ENCODE results near the gene FBXL13.

FBXL13 gene

GRCh38 chr7:102992509-102992937 lies 82.1 kb downstream of the FBXL13 start:
- DNase-seq (ENCODE audit: low read depth): no peak
- in situ Hi-C loops (cut with HindIII; ENCODE audit: low sequenced_read_pairs): no loop called here
- TF ChIP-seq, protein P1, sequence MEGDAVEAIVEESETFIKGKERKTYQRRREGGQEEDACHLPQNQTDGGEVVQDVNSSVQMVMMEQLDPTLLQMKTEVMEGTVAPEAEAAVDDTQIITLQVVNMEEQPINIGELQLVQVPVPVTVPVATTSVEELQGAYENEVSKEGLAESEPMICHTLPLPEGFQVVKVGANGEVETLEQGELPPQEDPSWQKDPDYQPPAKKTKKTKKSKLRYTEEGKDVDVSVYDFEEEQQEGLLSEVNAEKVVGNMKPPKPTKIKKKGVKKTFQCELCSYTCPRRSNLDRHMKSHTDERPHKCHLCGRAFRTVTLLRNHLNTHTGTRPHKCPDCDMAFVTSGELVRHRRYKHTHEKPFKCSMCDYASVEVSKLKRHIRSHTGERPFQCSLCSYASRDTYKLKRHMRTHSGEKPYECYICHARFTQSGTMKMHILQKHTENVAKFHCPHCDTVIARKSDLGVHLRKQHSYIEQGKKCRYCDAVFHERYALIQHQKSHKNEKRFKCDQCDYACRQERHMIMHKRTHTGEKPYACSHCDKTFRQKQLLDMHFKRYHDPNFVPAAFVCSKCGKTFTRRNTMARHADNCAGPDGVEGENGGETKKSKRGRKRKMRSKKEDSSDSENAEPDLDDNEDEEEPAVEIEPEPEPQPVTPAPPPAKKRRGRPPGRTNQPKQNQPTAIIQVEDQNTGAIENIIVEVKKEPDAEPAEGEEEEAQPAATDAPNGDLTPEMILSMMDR (IDR thresholded peaks at IDR 0.05; ENCODE audit: low read depth, low read length, missing control alignments): no peak
- H3K4me3 ChIP-seq (ENCODE audit: low read depth, low read length): no peak overlapping the region

GRCh38 chr7:102991540-102992214 lies 82.9 kb downstream of the FBXL13 start:
- in situ Hi-C loops (cut with HindIII; ENCODE audit: low sequenced_read_pairs): no loop called here
- TF ChIP-seq, protein P1 (IDR thresholded peaks at IDR 0.05; ENCODE audit: low read depth, low read length, missing control alignments): no peak
- peak; percentile 94 for DNase-seq (ENCODE audit: low read depth)
- H3K4me3 ChIP-seq (ENCODE audit: low read depth, low read length): no peak overlapping the region

- DNase-seq (ENCODE audit: low read depth): no peak
- TF ChIP-seq, protein P1 (IDR thresholded peaks at IDR 0.05; ENCODE audit: low read depth, low read length, missing control alignments): no peak
- no peak overlapping the region for H3K4me3 ChIP-seq (ENCODE audit: low read depth, low read length)
- in situ Hi-C loops (cut with HindIII; ENCODE audit: low sequenced_read_pairs): no loop called here
Observed at GRCh38 chr7:102991077-102991539, 83.5 kb downstream of the FBXL13 start.

DNA sequence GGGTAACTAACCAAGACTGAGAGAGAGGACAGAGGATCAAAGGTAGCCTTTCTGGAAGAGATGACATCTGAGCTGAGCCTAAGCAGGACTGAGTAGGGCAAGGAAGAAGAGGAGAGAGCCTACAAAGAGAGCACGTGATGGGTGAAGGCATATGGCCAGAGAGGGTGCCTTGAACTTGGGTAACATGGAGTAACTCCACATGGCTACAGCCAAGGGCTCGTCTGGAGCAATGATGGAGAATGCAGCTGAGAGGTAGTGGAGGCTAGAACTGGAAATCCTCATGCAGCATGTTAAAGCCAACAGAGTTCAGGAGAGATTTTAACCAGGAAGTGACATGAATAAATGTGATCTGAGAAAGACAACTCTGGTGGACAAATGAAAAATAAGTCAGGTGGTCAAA lies 84.0 kb downstream of the FBXL13 start:
- in situ Hi-C loops (cut with HindIII; ENCODE audit: low sequenced_read_pairs): no loop called here
- TF ChIP-seq, protein P1 (IDR thresholded peaks at IDR 0.05; ENCODE audit: low read depth, low read length, missing control alignments): no peak
- no peak for DNase-seq (ENCODE audit: low read depth)
- H3K4me3 ChIP-seq (ENCODE audit: low read depth, low read length): no peak overlapping the region

DNA sequence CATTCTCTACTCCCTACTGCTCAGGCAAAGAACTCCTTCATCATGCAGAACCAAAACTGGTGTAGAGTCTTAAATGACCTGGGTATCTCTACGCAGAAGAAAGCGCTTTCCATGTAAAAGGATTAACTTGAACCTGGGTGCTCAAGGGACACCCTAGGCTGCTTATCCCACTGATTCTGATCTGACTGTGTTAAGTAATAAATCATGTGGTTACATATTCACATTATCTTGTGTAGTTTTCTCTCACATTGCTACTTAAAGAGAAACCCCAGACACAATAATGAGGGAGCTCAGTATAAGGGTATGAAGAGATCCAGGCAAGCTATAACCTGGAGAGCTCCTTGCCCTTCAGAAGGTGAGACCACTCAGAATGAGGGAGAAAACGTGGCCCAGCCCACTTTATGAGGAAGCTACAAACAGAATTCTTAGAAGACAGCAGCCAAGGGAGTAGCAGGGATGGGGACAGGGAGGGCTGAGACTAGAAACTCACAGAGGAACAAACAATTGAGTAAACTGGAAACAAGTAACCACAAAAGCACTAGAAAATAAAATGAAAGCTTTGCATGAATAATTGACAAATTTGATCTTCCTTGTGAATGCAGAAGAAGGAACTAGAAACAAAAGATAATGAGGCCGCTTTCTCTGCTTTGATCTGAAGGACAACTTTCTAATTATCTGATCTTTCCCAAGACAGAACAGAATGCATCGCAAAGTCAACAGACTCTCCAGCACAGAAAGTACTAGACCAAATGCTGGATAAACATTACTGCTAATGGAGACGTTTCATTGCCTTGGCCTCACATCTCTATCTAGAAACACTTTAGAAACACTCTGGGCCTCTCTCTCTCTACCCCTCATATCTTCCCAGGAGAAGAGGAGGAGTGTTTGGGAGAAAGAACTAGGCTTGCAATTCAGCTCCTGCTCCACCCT lies 85.7 kb downstream of the FBXL13 start:
- TF ChIP-seq, protein P1 (IDR thresholded peaks at IDR 0.05; ENCODE audit: low read depth, low read length, missing control alignments): no peak
- in situ Hi-C loops (cut with HindIII; ENCODE audit: low sequenced_read_pairs): no loop called here
- no peak for DNase-seq (ENCODE audit: low read depth)
- H3K4me3 ChIP-seq (ENCODE audit: low read depth, low read length): no peak overlapping the region

- in situ Hi-C loops (cut with HindIII; ENCODE audit: low sequenced_read_pairs): no loop called here
- no peak for DNase-seq (ENCODE audit: low read depth)
- no peak overlapping the region for H3K4me3 ChIP-seq (ENCODE audit: low read depth, low read length)
- TF ChIP-seq, protein P1 (IDR thresholded peaks at IDR 0.05; ENCODE audit: low read depth, low read length, missing control alignments): no peak
Observed at GRCh38 chr7:102988088-102988487, 86.5 kb downstream of the FBXL13 start.
